IMR-90 (cell line): ENCODE measurements around the gene RBPJL. TPM values are rescaled to one million over a fixed set of nuclear protein-coding genes. Genes with fewer than 3 reads are reported as not detected.

Experiments used
- ATAC-seq: fragments of 200-7000 bp; cut with Tn5 transposase; 2 replicates; pipeline ENCODE4 v1.9.1; 2020; ENCODE audit warnings: low read depth, mild to moderate bottlenecking, moderate library complexity
- BruUV-seq: library from RNA; stranded (reverse); fragments of 400-500 nt; replicated peaks from 2 replicates; lab custom pipeline; 2021; lab: Mats Ljungman, UMichigan
- CTCF ChIA-PET: fragments of 300-600 bp; formaldehyde crosslinking; extraction: SDS; loops from one replicate; lab custom pipeline; 2021; ENCODE audit warnings: antibody characterized with exemption; lab: Yijun Ruan, JAX
- POLR2A ChIA-PET: fragments of 300-600 bp; sonication (Branson Sonifier 250); formaldehyde crosslinking; loops from one replicate; lab custom pipeline; 2022; ENCODE audit warnings: antibody characterized with exemption; ENCODE audit not compliant: unreplicated experiment; lab: Charles Lee
- DNase-seq: peaks from one replicate; pipeline ENCODE4 v3.0.0; 2013
- H2AFZ ChIP-seq: replicated peaks from 2 replicates; pipeline ENCODE3; 2013; ENCODE audit warnings: low read length, mild to moderate bottlenecking; ENCODE audit not compliant: poor library complexity
- H2AK5ac ChIP-seq: 2 replicates; pipeline ENCODE4 v1.6.1; 2013; ENCODE audit warnings: low read depth, low read length, inconsistent platforms
- H2AK9ac ChIP-seq: replicated peaks from 2 replicates; pipeline ENCODE3; 2013; ENCODE audit warnings: mild to moderate bottlenecking, low read depth, low read length, moderate library complexity; ENCODE audit not compliant: poor library complexity
- H2BK120ac ChIP-seq: 2 replicates; pipeline ENCODE4 v1.6.1; 2013; ENCODE audit warnings: low read depth, low read length, inconsistent platforms
- H2BK15ac ChIP-seq: 3 replicates; pipeline ENCODE4 v1.6.1; 2013; ENCODE audit warnings: low read depth, low read length, inconsistent platforms
- H2BK20ac ChIP-seq: 2 replicates; pipeline ENCODE4 v1.6.1; 2013; ENCODE audit warnings: low read depth, mild to moderate bottlenecking, inconsistent platforms, low read length, moderate library complexity
- H2BK5ac ChIP-seq: 2 replicates; pipeline ENCODE4 v1.6.1; 2013; ENCODE audit warnings: mild to moderate bottlenecking, low read depth, low read length, inconsistent platforms; ENCODE audit not compliant: poor library complexity, severe bottlenecking
- H3K14ac ChIP-seq: replicated peaks from 2 replicates; pipeline ENCODE4 v1.6.1; 2013; ENCODE audit warnings: low read depth, low read length, inconsistent platforms
- H3K18ac ChIP-seq: 2 replicates; pipeline ENCODE4 v1.6.1; 2013; ENCODE audit warnings: low read depth, low read length, control low read depth
- H3K23ac ChIP-seq: 2 replicates; pipeline ENCODE4 v1.6.1; 2013; ENCODE audit warnings: low read depth, low read length, inconsistent platforms
- H3K27ac ChIP-seq: 2 replicates; pipeline ENCODE4 v1.5.1; 2013; ENCODE audit warnings: mild to moderate bottlenecking, control low read depth, low read length; ENCODE audit not compliant: insufficient read depth
- H3K27me3 ChIP-seq: 2 replicates; pipeline ENCODE4 v1.6.1; 2013; ENCODE audit warnings: low read length; ENCODE audit not compliant: control insufficient read depth, insufficient read depth
- H3K36me3 ChIP-seq: 2 replicates; pipeline ENCODE4 v1.6.1; 2013; ENCODE audit warnings: low read length, mixed read lengths; ENCODE audit not compliant: control insufficient read depth, insufficient read depth
- H3K4ac ChIP-seq: 2 replicates; pipeline ENCODE4 v1.6.1; 2013; ENCODE audit warnings: low read depth, low read length, inconsistent platforms
- H3K4me1 ChIP-seq: 2 replicates; pipeline ENCODE4 v1.6.1; 2013; ENCODE audit warnings: low read length, mixed read lengths; ENCODE audit not compliant: control insufficient read depth, insufficient read depth
- H3K4me2 ChIP-seq: 2 replicates; pipeline ENCODE4 v1.6.1; 2013; ENCODE audit warnings: low read depth, mild to moderate bottlenecking, control low read depth, low read length, moderate library complexity
- H3K4me3 ChIP-seq: 2 replicates; pipeline ENCODE4 v1.5.1; 2013; ENCODE audit warnings: low read depth, mild to moderate bottlenecking, control low read depth, low read length, moderate library complexity; ENCODE audit not compliant: insufficient read depth
- H3K56ac ChIP-seq: 2 replicates; pipeline ENCODE4 v1.6.1; 2013; ENCODE audit warnings: low read length, inconsistent platforms; ENCODE audit not compliant: insufficient read depth; ENCODE audit errors: extremely low read depth
- H3K79me1 ChIP-seq, 2 experiments: 2 replicates each; pipeline ENCODE4 v1.6.1; 2013; ENCODE audit warnings: low read length in 2 of 2, inconsistent platforms in 1 of 2, low read depth in 1 of 2
- H3K9ac ChIP-seq: 2 replicates; pipeline ENCODE4 v1.6.1; 2013; ENCODE audit warnings: low read depth, low read length, control low read depth
- H3K9me1 ChIP-seq: 2 replicates; pipeline ENCODE4 v1.6.1; 2013; ENCODE audit warnings: low read length, inconsistent platforms; ENCODE audit not compliant: insufficient read depth
- H3K9me3 ChIP-seq: 2 replicates; pipeline ENCODE4 v1.6.1; 2013; ENCODE audit warnings: low read length; ENCODE audit not compliant: control insufficient read depth, insufficient read depth
- H4K20me1 ChIP-seq: 2 replicates; pipeline ENCODE4 v1.6.1; 2013; ENCODE audit warnings: low read length, inconsistent platforms; ENCODE audit not compliant: insufficient read depth
- H4K5ac ChIP-seq: 2 replicates; pipeline ENCODE4 v1.6.1; 2013; ENCODE audit warnings: mild to moderate bottlenecking, low read depth, low read length, control low read depth
- H4K8ac ChIP-seq, 2 experiments: 2 replicates each; pipeline ENCODE4 v1.6.1; 2013; ENCODE audit warnings: low read depth in 2 of 2, low read length in 2 of 2, control low read depth in 1 of 2, inconsistent platforms in 1 of 2
- H4K91ac ChIP-seq: 2 replicates; pipeline ENCODE4 v1.6.1; 2013; ENCODE audit warnings: low read depth, low read length, inconsistent platforms; ENCODE audit not compliant: insufficient read depth
- WGBS, 2 experiments: methylation state at CpG; one replicate each; pipeline versions ENCODE4 v1.1.5 to v1.1.7; 2013; ENCODE audit warnings: missing lambda C conversion rate in 2 of 2; ENCODE audit not compliant: insufficient read length in 1 of 2; ENCODE audit errors: extremely low coverage in 2 of 2; 5-methylcytosine and 5-hydroxymethylcytosine counted together
- dilution Hi-C: fragments of 300-500 bp; cut with HindIII; formaldehyde crosslinking; loops from one replicate; pipeline ENCODE4 v1.14.3; 2018; ENCODE audit warnings: low sequenced_read_pairs; ENCODE audit not compliant: unreplicated experiment
- in situ Hi-C: fragments of 300-500 bp; cut with MboI; formaldehyde crosslinking; loops from 3 replicates; pipeline ENCODE4 v1.14.3; 2019; ENCODE audit warnings: low sequenced_read_pairs, inconsistent platforms, mixed read lengths
- intact Hi-C: fragments of 100-400 bp; cut with micrococcal nuclease; formaldehyde crosslinking; loops from 2 replicates; pipeline ENCODE4 v1.10.0; 2022
- polyA plus RNA-seq, 3 experiments: library from polyadenylated mRNA; depleted of rRNA; stranded (reverse); fragments of >200 nt; gene quantifications; 2 replicates each; pipeline ENCODE4 v1.2.3, GENCODE V29; 2012; ENCODE audit warnings: low replicate concordance in 1 of 3
- total RNA-seq: library from RNA; depleted of rRNA; stranded (reverse); fragments of >200 nt; gene quantifications from 2 replicates; pipeline ENCODE4 v1.2.3, GENCODE V29; 2012
- TF ChIP-seq, protein P1 (sequence below): fragments of 150-350 bp; IDR thresholded peaks from 2 replicates; pipeline ENCODE4 v1.6.1; 2016; ENCODE audit warnings: low read depth, mild to moderate bottlenecking, low read length, moderate library complexity, borderline replicate concordance

Gene RBPJL
- total and polyA plus RNA-seq, 2 of the 4 experiments (the other 2 are of a cell fraction): not detected

DNA sequence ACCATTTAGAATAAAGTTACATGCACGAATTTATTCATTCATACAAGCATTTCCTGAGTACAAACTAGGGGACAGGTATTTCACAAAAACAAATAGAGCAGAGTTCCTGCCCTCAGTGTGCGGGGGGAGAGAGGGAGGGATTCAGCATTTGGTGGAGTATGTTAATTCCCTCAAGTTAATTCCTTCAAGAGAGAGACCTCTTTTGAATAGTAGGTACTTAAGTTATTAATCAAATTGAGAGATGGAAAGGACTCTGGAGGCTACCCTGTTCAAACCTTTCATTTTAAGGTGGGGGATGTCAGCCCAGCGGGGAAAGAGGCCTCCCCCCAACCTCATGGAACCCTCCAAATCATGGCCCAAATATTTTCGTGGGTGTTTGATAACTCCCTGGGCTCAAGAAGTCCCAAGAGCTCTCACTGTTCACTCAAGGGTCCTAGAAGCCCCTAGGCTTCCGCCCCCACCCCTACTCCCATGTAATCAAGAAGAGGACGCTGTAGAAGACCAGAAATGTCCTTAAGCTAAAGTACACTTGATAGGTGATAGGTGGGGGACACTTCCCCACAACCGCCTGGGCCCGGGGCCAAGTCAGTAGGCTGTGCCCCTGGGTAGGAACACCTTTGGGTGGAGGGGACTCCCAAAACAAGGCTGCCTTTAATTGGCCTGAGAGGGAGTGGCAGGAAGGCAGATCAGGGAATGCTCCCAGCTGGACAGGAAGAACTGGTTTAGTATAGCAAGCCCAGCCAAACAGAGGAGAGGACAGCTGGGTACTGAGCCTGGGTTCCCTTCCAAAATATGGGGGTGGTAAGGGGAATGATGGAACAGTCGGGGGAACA lies 38.7 kb downstream of the RBPJL start:
- Histone ChIP-seq H3K79me1 (peaks cover 0 to 74% of the 10 kb centered on the region in 2 experiments; a peak in 3 of 4 replicates), H3K14ac (peak overlapping the region; percentile 94), H3K9ac (peak overlapping the region; percentile 95), H3K4me3 (peak overlapping the region; percentile 74), H2BK5ac (peak overlapping the region; percentile 73), H3K4me2 (peak overlapping the region; percentile 80), H3K9me1 (peaks cover 20% of the 10 kb centered on the region; the same call in 1 of the 2 replicates), H4K91ac (peak overlapping the region; percentile 80), H3K56ac (peak overlapping the region; percentile 24), H3K27me3 (no peaks in the 10 kb centered on the region), H3K4me1 (peaks cover 48% of the 10 kb centered on the region), H2AFZ (no peak overlapping the region), H2BK15ac (peak overlapping the region; percentile 32; the same call in 2 of the 3 replicates), H2BK20ac (peak overlapping the region; percentile 57; the same call in 1 of the 2 replicates), H2AK9ac (peak overlapping the region; percentile 43), H4K5ac (peak overlapping the region; percentile 39; the same call in 1 of the 2 replicates), H4K20me1 (peaks cover 42% of the 10 kb centered on the region), H3K36me3 (peaks cover 16% of the 10 kb centered on the region), H3K9me3 (no peaks in the 10 kb centered on the region), H4K8ac (peak overlapping the region; percentile 32 to 43; a peak in 2 of 4 replicates), H3K4ac (peak overlapping the region; percentile 54), H2BK120ac (peak overlapping the region; percentile 84), H3K23ac (peak overlapping the region; percentile 92), H3K18ac (peak overlapping the region; percentile 54), H2AK5ac (peak overlapping the region; percentile 63; the same call in 1 of the 2 replicates), H3K27ac (peak overlapping the region; percentile 91)
- DNase-seq: no peak
- TF ChIP-seq, protein P1, sequence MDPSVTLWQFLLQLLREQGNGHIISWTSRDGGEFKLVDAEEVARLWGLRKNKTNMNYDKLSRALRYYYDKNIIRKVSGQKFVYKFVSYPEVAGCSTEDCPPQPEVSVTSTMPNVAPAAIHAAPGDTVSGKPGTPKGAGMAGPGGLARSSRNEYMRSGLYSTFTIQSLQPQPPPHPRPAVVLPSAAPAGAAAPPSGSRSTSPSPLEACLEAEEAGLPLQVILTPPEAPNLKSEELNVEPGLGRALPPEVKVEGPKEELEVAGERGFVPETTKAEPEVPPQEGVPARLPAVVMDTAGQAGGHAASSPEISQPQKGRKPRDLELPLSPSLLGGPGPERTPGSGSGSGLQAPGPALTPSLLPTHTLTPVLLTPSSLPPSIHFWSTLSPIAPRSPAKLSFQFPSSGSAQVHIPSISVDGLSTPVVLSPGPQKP: no peak
- POLR2A ChIA-PET: interaction anchor here (1.3 to 1.9 kb wide), 3 partner anchors 10 to 426 kb away, joined by 3 to 5 read pairs (median 4); no protein-coding TSS in a partner anchor
- no peak for ATAC-seq
- CTCF ChIA-PET: no interaction called here
- 100% methylated on average over 1 of the region's 9 CpGs; no CpG with 5 or more reads in 1 of the 2 experiments for WGBS, 2 experiments
- dilution Hi-C loops (no loop called here), intact Hi-C loops (no loop called here), in situ Hi-C loops (loop anchor here (25.0 kb wide), 1 partner anchor 567 kb away; the partner anchor contains the start of gene PLTP)
- no TSS peak for BruUV-seq
